ENCODE measurements around the gene MYO3B.

DNA sequence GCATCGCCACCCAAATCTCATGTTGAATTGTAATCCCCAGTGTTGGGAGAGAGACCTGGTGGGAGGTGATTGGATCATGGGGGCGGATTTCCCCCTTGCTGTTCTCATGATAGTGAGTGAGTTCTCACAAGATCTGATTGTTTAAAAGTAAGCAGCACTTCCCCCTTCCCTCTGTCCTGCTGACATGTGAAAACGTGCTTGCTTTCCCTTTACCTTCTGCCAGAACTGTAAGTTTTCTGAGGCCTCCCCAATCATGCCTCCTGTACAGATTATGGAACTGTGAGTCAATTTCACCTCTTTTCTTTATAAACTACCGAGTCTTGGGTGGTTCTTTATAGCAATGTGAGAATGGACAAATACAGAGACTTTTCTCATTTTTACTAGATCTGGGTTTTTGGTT lies 375.8 kb downstream of the MYO3B start:
- TF ChIP-seq, protein P1, sequence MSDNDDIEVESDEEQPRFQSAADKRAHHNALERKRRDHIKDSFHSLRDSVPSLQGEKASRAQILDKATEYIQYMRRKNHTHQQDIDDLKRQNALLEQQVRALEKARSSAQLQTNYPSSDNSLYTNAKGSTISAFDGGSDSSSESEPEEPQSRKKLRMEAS (IDR thresholded peaks at IDR 0.05; ENCODE audit: low read depth, low read length): no peak
- no peak for TF ChIP-seq POLR2A (IDR thresholded peaks at IDR 0.05; ENCODE audit: extremely low read depth, insufficient read length)
- TF ChIP-seq, protein P2, sequence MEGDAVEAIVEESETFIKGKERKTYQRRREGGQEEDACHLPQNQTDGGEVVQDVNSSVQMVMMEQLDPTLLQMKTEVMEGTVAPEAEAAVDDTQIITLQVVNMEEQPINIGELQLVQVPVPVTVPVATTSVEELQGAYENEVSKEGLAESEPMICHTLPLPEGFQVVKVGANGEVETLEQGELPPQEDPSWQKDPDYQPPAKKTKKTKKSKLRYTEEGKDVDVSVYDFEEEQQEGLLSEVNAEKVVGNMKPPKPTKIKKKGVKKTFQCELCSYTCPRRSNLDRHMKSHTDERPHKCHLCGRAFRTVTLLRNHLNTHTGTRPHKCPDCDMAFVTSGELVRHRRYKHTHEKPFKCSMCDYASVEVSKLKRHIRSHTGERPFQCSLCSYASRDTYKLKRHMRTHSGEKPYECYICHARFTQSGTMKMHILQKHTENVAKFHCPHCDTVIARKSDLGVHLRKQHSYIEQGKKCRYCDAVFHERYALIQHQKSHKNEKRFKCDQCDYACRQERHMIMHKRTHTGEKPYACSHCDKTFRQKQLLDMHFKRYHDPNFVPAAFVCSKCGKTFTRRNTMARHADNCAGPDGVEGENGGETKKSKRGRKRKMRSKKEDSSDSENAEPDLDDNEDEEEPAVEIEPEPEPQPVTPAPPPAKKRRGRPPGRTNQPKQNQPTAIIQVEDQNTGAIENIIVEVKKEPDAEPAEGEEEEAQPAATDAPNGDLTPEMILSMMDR (IDR thresholded peaks at IDR 0.05; ENCODE audit: low read depth, low read length): no peak
- TF ChIP-seq MYC (IDR thresholded peaks at IDR 0.05; ENCODE audit: low read depth, low read length): no peak

Data from NB4 (cell line).